Gastroesophageal sphincter (tissue), 4 donors: ENCODE measurements around the gene FBLIM1. TPM values are rescaled to one million over a fixed set of nuclear protein-coding genes. Genes with fewer than 3 reads are reported as not detected.

Experiments
- ATAC-seq: fragments of 150-250 bp; one replicate; pipeline ENCODE4 v1.9.1; 2016; ENCODE audit warnings: mild to moderate bottlenecking, moderate library complexity
- H3K27ac ChIP-seq, 4 donors: fragments of 200-600 bp; sonication (generic) in 3 of 4; 1 replicate in 3 of 4; 2 replicates in 1 of 4; pipeline ENCODE4 v1.5.1; 2016 to 2019
- H3K27me3 ChIP-seq: fragments of 200-600 bp; sonication (generic); one replicate; pipeline ENCODE4 v1.5.1; 2019
- H3K36me3 ChIP-seq, 2 donors: fragments of 200-600 bp; sonication (generic); one replicate each; pipeline ENCODE4 v1.5.1; 2019; ENCODE audit warnings: control low read depth in 1 of 2
- H3K4me1 ChIP-seq, 3 donors: fragments of 200-600 bp; sonication (generic); 1 replicate in 2 of 3; 2 replicates in 1 of 3; pipeline ENCODE4 v1.5.1; 2016 to 2019; ENCODE audit warnings: control low read depth in 2 of 3
- H3K4me3 ChIP-seq, 2 donors: fragments of 200-600 bp; sonication (generic); one replicate each; pipeline ENCODE4 v1.5.1; 2019; ENCODE audit warnings: mild to moderate bottlenecking in 1 of 2, moderate library complexity in 1 of 2
- H3K9me3 ChIP-seq, 3 donors: fragments of 200-600 bp; sonication (generic); one replicate each; pipeline ENCODE4 v1.5.1; 2017 to 2019; ENCODE audit warnings: control low read depth in 2 of 3
- EP300 ChIP-seq: sonication (generic); formaldehyde crosslinking; IDR thresholded peaks from one replicate; pipeline ENCODE4 v1.6.1; 2017; ENCODE audit warnings: antibody characterized with exemption, mild to moderate bottlenecking
- POLR2A ChIP-seq, 2 donors: fragments of 450-650 bp; IDR thresholded peaks; one replicate each; pipeline ENCODE4 v1.6.1; 2017; ENCODE audit warnings: antibody characterized with exemption in 2 of 2, mild to moderate bottlenecking in 2 of 2, moderate library complexity in 1 of 2
- POLR2AphosphoS5 ChIP-seq: sonication (generic); formaldehyde crosslinking; IDR thresholded peaks from one replicate; pipeline ENCODE4 v1.6.1; 2017; ENCODE audit warnings: antibody characterized with exemption
- WGBS, 2 donors: methylation state at CpG; one replicate each; pipeline ENCODE4 v1.1.5; 2018; ENCODE audit warnings: low coverage in 1 of 2; 5-methylcytosine and 5-hydroxymethylcytosine counted together
- total RNA-seq, 4 donors: library from RNA; depleted of rRNA; stranded (reverse); fragments of >200 nt; gene quantifications; one replicate each; pipeline ENCODE4 v1.1.0, GENCODE V29; 2016
- TF ChIP-seq, protein P1 (sequence below), 4 experiments: fragments of 200-600 bp in 2 of 4; fragments of 450-650 bp in 2 of 4; sonication (generic) in 1 of 4; IDR thresholded peaks; one replicate each; pipeline ENCODE4 v1.5.1; 2017 to 2019; ENCODE audit warnings: antibody characterized with exemption in 4 of 4, mild to moderate bottlenecking in 2 of 4, moderate library complexity in 2 of 4

Gene FBLIM1
- total RNA-seq, 4 donors from 2014 or later: 40.4 to 106 (median 47.0) TPM

DNA sequence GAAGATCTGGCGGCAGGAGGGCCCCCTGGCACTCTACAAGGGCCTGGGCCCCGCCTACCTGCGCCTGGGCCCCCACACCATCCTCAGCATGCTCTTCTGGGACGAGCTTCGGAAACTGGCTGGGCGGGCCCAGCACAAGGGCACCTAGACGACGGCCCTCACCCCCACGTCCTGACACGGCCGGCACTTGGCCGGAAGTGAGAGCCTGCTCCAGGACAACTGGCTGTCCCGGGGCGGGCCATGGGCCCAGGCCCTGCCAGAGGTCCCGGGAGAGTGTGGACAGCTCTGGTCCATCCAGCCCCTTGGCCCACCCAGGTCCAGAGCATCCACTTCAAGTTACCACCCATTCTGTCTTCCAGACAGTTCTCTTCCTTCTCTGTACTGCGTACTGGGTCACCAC lies 19.3 kb upstream of the FBLIM1 start:
- H3K27ac ChIP-seq: peak overlapping the region in 1 of 4 donors; percentile 6
- no peaks in the 10 kb centered on the region for H3K9me3 ChIP-seq
- TF ChIP-seq, protein P1, sequence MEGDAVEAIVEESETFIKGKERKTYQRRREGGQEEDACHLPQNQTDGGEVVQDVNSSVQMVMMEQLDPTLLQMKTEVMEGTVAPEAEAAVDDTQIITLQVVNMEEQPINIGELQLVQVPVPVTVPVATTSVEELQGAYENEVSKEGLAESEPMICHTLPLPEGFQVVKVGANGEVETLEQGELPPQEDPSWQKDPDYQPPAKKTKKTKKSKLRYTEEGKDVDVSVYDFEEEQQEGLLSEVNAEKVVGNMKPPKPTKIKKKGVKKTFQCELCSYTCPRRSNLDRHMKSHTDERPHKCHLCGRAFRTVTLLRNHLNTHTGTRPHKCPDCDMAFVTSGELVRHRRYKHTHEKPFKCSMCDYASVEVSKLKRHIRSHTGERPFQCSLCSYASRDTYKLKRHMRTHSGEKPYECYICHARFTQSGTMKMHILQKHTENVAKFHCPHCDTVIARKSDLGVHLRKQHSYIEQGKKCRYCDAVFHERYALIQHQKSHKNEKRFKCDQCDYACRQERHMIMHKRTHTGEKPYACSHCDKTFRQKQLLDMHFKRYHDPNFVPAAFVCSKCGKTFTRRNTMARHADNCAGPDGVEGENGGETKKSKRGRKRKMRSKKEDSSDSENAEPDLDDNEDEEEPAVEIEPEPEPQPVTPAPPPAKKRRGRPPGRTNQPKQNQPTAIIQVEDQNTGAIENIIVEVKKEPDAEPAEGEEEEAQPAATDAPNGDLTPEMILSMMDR (IDR thresholded peaks at IDR 0.05): no peak
- TF ChIP-seq POLR2AphosphoS5: no peak
- no peak for TF ChIP-seq EP300
- TF ChIP-seq POLR2A (IDR thresholded peaks at IDR 0.05): no peak
- no peak overlapping the region for H3K4me3 ChIP-seq
- H3K36me3 ChIP-seq: peaks cover 0 to 11% of the 10 kb centered on the region in 2 donors
- no CpG with 5 or more reads among the region's 16 CpGs for WGBS, 2 donors
- peaks cover 0 to 28% (median 9%) of the 10 kb centered on the region in 3 donors for H3K4me1 ChIP-seq
- no peaks in the 10 kb centered on the region for H3K27me3 ChIP-seq
- no peak for ATAC-seq

DNA sequence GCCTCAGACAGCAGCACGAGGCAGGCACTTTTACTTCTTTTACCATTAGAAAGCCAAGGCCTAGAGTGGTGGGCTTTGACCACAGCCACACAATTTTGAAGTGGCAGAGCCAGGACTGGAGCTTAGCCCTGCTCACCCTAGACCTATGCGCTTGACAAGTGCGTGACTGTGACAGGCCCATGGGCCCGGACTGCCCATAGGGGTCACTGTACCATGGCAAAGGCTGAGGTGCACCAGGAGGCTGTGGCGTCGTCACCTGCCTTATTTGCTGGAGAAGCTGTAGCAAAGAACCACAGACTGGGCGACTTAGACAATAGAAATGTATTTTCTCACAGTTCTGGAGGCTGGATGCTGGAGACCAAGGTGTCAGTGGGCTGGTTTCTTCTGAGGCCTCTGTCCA lies 18.9 kb upstream of the FBLIM1 start:
- no peak for ATAC-seq
- H3K27ac ChIP-seq: no peak overlapping the region
- H3K4me3 ChIP-seq: no peak overlapping the region
- peaks cover 0 to 6% of the 10 kb centered on the region in 2 donors for H3K36me3 ChIP-seq
- TF ChIP-seq POLR2AphosphoS5: no peak
- TF ChIP-seq POLR2A (IDR thresholded peaks at IDR 0.05): no peak
- no peak for TF ChIP-seq EP300
- TF ChIP-seq, protein P1 (IDR thresholded peaks at IDR 0.05): no peak
- WGBS, 2 donors: 86 to 89% methylated on average over 1 to 5 of the region's 7 CpGs
- H3K9me3 ChIP-seq: no peaks in the 10 kb centered on the region
- H3K27me3 ChIP-seq: no peaks in the 10 kb centered on the region
- H3K4me1 ChIP-seq: peaks cover 0 to 28% (median 9%) of the 10 kb centered on the region in 3 donors

DNA sequence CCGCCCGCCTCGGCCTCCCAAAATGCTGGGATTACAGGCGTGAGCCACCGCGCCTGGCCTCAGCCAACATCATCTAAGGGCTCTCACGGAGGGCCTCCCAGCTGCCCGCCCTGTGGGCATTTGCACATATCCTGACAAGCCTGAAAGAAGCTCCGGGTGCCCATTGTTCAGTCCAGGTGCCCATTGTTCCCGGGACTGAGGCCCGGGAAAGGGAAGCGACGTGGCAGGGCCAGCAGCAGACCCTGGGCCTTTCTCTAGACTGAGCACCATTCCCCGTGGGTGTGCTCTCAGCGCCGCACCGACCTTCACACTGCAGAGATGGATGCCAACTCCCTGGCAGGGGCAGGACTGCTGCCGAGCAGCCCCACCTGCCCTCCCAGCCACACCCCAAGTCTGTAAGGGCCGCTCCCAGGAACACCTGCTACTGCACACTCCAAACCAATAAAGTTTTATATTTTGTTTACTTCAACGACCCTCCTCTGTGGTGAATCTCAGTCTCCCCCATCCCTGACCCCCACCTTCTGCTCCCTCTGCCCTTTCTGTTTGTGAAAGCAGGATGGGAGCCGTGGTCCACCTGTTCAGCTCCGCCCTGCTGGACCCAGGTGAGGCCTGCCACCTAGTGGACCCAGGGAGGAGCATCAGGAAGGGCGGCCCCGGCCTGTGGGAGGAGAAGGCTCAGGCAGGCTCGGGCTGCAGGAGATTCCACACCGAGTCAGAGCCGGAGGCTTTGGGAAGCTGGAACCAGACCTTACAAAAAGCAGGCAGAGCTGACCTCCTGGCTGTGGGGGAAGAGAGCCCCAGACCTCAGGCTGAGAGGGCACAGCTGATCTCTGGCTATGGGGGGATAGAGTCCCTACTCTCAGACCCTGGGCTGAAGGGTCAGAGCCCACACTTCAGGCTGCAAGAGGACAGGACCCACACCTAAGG lies 17.4 kb upstream of the FBLIM1 start:
- Histone ChIP-seq H3K36me3 (no peaks in the 10 kb centered on the region), H3K27me3 (no peaks in the 10 kb centered on the region), H3K27ac (no peak overlapping the region), H3K4me3 (no peak overlapping the region), H3K9me3 (no peaks in the 10 kb centered on the region), H3K4me1 (peaks cover 0 to 15% (median 5%) of the 10 kb centered on the region in 3 donors)
- no peak for TF ChIP-seq POLR2A (IDR thresholded peaks at IDR 0.05)
- TF ChIP-seq POLR2AphosphoS5: no peak
- TF ChIP-seq EP300: no peak
- TF ChIP-seq, protein P1 (IDR thresholded peaks at IDR 0.05): peak in 3 of 4 experiments; percentile 79 to 88 (median 85)
- ATAC-seq: peak; percentile 88
- WGBS, 2 donors: 4 to 50% methylated on average over 2 to 4 of the region's 27 CpGs

DNA sequence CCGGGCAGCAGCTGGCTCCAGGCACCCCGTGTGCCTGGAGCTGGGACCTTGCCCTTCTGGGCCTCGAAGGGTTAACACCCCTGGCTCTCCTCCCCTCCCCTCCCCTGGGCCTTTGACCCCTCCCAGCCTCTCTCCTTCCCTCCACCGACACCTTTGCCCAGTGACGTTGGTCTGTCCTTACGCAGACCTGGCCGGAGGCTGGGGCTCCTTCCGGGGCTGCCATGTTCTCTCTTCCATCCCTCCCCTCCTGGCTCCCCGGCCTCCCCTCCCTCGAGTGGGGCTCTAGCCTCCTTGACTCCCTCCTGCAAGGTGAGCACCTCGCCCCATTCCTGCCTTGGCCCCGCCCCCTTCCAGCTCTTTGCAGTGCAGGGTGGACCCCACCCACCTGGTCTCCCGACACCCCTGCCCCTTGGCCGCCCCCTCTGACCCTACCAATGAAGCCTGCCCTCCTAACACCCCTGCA lies 16.2 kb upstream of the FBLIM1 start, which contains the start of gene TMEM82:
Gene TMEM82 (plus strand): TSS at position 161 of the 463 bp plus-strand sequence. CDS start 61 bp downstream, at position 222.
- 11 to 18% methylated on average over 4 to 12 of the region's 14 CpGs for WGBS, 2 donors
- H3K4me1 ChIP-seq: peaks cover 0 to 6% (median 0%) of the 10 kb centered on the region in 3 donors
- no peaks in the 10 kb centered on the region for H3K27me3 ChIP-seq
- no peak within 1 kb of the TSS for H3K4me3 ChIP-seq
- no peak for ATAC-seq
- H3K9me3 ChIP-seq: no peaks in the 10 kb centered on the region
- H3K36me3 ChIP-seq: no peaks in the 10 kb centered on the region
- TF ChIP-seq EP300 (no peak), POLR2A (IDR thresholded peaks at IDR 0.05) (no peak), POLR2AphosphoS5 (no peak)
- TF ChIP-seq, protein P1 (IDR thresholded peaks at IDR 0.05): no peak
- H3K27ac ChIP-seq: no peak within 1 kb of the TSS
